GM19452 (cell line): ENCODE results near the gene OR13C5.

Source experiments
- ATAC-seq: cut with Tn5 transposase; IDR thresholded peaks from one replicate; pipeline ENCODE4 v1.9.1; 2021; ENCODE audit not compliant: unreplicated experiment

OR13C5 gene

GRCh38 chr9:104553261-104553660 is 46.0 kb downstream of the OR13C5 start:
- ATAC-seq: no peak
